SU-DHL-6 (cell line): ENCODE data around the gene ADH5.

Experiments
- H2AFZ ChIP-seq: fragments of 200-600 bp; sonication (generic); 2 replicates; pipeline ENCODE4 v1.6.1; 2014; ENCODE audit warnings: low read depth, mild to moderate bottlenecking, moderate library complexity, mixed read lengths, antibody characterized with exemption, low read length; ENCODE audit not compliant: severe bottlenecking
- H3F3A ChIP-seq: fragments of 200-600 bp; shearing (Covaris generic); 2 replicates; pipeline ENCODE4 v1.6.0; 2016; ENCODE audit warnings: antibody characterized with exemption, mild to moderate bottlenecking; ENCODE audit not compliant: insufficient read depth
- H3K27ac ChIP-seq: fragments of 200-600 bp; sonication (generic); 2 replicates; pipeline ENCODE4 v1.5.1; 2016; ENCODE audit warnings: low read depth, mild to moderate bottlenecking, low read length, moderate library complexity, mixed read lengths
- H3K27me3 ChIP-seq: fragments of 200-600 bp; sonication (generic), shearing (Covaris generic); 2 replicates; pipeline ENCODE4 v1.6.0; 2014; ENCODE audit warnings: mild to moderate bottlenecking, low read length
- H3K36me3 ChIP-seq: fragments of 200-600 bp; sonication (generic); 2 replicates; pipeline ENCODE4 v1.6.1; 2014; ENCODE audit warnings: mild to moderate bottlenecking, low read length, mixed read lengths
- H3K4me2 ChIP-seq: fragments of 300-600, 200-600 bp; shearing (Covaris generic), sonication (generic); 2 replicates; pipeline ENCODE4 v1.6.0; 2014; ENCODE audit warnings: low read length, low read depth, mild to moderate bottlenecking; ENCODE audit not compliant: poor library complexity, severe bottlenecking
- H3K4me3 ChIP-seq: fragments of 200-600 bp; sonication (generic); 2 replicates; pipeline ENCODE4 v1.5.1; 2014; ENCODE audit warnings: antibody characterized with exemption, low read length, mild to moderate bottlenecking, mixed read lengths; ENCODE audit not compliant: insufficient read depth, poor library complexity, severe bottlenecking
- H3K79me2 ChIP-seq: fragments of 200-600 bp; sonication (generic); 2 replicates; pipeline ENCODE4 v1.6.1; 2014; ENCODE audit warnings: mild to moderate bottlenecking, low read length, moderate library complexity; ENCODE audit not compliant: insufficient read depth
- H3K9ac ChIP-seq: fragments of 200-600 bp; sonication (generic); 2 replicates; pipeline ENCODE4 v1.7.0; 2014; ENCODE audit warnings: mild to moderate bottlenecking, low read length
- H3K9me2 ChIP-seq: fragments of 200-600 bp; sonication (generic); replicated peaks from 2 replicates; pipeline ENCODE4 v1.6.1; 2014; ENCODE audit warnings: low read length; ENCODE audit not compliant: insufficient read depth
- H3K9me3 ChIP-seq: fragments of 200-600 bp; sonication (generic); 2 replicates; pipeline ENCODE4 v1.6.1; 2014; ENCODE audit warnings: low read length, mixed read lengths; ENCODE audit not compliant: insufficient read depth
- H4K20me1 ChIP-seq: fragments of 200-600 bp; sonication (generic); 2 replicates; pipeline ENCODE4 v1.6.1; 2014; ENCODE audit warnings: low read depth, mild to moderate bottlenecking, antibody characterized with exemption, low read length, moderate library complexity, mixed read lengths
- EZH2phosphoT487 ChIP-seq: fragments of 200-600 bp; sonication (generic), shearing (Covaris generic); conservative IDR thresholded peaks from 2 replicates; pipeline ENCODE4 v1.6.1; 2018; ENCODE audit warnings: mild to moderate bottlenecking, antibody characterized with exemption, low read length, moderate library complexity, mixed read lengths
- TF ChIP-seq, protein P1 (sequence below): fragments of 200-600 bp; sonication (generic); IDR thresholded peaks from one replicate; pipeline ENCODE4 v1.5.1; 2017; ENCODE audit warnings: antibody characterized with exemption, mild to moderate bottlenecking, low read length, moderate library complexity; ENCODE audit not compliant: insufficient read depth, poor library complexity, severe bottlenecking

The ADH5 gene

DNA sequence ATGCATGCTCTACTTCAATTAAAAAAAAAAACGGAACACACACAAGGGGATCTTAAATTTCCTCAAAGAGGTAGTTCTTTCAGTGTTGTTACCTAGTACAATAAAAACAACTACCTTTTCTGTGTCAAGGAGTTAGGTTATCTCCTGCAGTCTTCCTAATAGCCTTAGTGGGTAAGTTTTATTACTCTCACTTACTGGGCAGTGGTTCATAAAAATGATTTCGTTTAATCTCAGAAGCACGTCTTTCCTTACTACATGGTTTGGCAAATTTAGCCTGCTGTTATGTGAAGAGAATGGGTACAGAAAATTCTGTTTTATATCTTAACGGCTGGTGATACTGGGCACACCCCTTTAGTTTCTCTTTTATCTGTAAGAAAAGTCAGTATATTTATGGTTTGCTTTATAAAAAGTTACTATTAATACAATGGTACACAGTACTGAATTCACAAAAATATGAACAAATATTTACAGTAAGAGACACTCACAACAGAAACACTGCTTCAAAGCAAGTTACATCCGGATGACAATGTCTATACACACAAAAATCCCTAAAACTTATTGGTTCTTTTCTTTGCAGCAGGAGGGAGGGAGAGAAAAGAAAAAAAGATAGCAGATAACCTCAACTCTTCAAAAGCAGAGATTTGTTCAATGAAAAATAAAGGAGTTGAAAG, 8.8 kb downstream of the ADH5 start:
- Histone ChIP-seq H3K27ac (no peak overlapping the region), H3K9ac (no peak overlapping the region), H3K79me2 (no peaks in the 10 kb centered on the region), H3K9me2 (no peaks in the 10 kb centered on the region), H3K27me3 (no peaks in the 10 kb centered on the region), H3F3A (no peaks in the 10 kb centered on the region), H3K4me3 (no peak overlapping the region), H3K36me3 (no peaks in the 10 kb centered on the region), H3K9me3 (no peaks in the 10 kb centered on the region), H3K4me2 (no peak overlapping the region), H4K20me1 (no peaks in the 10 kb centered on the region), H2AFZ (no peak overlapping the region)
- no peak for TF ChIP-seq EZH2phosphoT487
- TF ChIP-seq, protein P1, sequence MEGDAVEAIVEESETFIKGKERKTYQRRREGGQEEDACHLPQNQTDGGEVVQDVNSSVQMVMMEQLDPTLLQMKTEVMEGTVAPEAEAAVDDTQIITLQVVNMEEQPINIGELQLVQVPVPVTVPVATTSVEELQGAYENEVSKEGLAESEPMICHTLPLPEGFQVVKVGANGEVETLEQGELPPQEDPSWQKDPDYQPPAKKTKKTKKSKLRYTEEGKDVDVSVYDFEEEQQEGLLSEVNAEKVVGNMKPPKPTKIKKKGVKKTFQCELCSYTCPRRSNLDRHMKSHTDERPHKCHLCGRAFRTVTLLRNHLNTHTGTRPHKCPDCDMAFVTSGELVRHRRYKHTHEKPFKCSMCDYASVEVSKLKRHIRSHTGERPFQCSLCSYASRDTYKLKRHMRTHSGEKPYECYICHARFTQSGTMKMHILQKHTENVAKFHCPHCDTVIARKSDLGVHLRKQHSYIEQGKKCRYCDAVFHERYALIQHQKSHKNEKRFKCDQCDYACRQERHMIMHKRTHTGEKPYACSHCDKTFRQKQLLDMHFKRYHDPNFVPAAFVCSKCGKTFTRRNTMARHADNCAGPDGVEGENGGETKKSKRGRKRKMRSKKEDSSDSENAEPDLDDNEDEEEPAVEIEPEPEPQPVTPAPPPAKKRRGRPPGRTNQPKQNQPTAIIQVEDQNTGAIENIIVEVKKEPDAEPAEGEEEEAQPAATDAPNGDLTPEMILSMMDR: no peak

DNA sequence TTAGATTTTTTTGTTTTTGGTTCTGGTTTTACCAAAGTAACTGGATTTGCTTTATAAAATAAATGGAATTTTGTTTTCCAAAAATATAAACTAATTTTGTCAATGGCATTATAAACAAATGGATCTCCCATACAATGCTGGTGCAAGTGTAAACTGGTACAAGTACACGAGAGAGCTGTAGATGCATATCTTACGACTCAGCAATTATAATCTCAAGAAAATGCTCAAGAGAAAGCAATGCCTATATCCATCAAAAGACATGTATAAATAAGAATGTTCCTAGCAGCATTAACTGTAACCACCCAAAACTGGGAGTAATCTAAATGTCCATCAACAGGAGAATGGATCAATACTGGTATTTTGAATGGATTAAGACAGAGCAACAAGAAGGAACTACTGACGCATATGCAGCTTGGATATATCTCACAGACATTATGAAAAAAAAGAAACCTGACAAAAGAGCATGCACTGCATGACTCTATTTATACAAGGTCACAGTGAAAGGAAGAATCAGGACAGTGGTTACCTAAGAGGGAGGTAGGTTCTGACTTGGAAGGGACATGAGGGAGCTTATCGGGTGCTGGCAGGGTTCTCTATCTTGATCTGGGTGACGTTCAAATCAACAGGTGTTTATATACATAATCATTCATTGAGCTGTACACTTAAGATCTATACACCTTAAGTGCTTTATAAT, 9.5 kb downstream of the ADH5 start:
- Histone ChIP-seq H3K79me2 (no peaks in the 10 kb centered on the region), H4K20me1 (no peaks in the 10 kb centered on the region), H3K27ac (no peak overlapping the region), H3K9ac (no peak overlapping the region), H3K9me2 (no peaks in the 10 kb centered on the region), H3K4me2 (no peak overlapping the region), H2AFZ (no peak overlapping the region), H3K27me3 (no peaks in the 10 kb centered on the region), H3K9me3 (no peaks in the 10 kb centered on the region), H3F3A (no peaks in the 10 kb centered on the region), H3K4me3 (no peak overlapping the region), H3K36me3 (no peaks in the 10 kb centered on the region)
- TF ChIP-seq, protein P1: no peak
- no peak for TF ChIP-seq EZH2phosphoT487

DNA sequence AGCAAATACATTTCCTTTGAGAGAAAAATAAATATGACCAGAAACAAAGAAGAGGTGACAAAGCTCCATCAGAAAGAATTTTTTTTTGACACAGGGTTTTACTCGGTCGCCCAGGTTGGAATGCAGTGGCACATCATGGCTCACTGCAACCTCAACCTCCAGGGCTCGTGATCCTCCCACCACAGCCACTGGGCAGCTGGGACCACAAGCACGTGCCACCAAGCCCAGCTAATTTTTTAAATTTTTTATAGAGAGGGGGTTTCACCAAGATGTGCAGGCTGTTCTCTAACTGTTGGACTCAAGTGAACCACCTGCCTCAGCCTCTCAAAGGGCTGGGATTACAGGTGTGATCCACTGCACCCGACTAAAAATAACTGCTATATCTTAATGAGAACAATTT, 10.3 kb downstream of the ADH5 start:
- Histone ChIP-seq H3K27me3 (no peaks in the 10 kb centered on the region), H3F3A (no peaks in the 10 kb centered on the region), H3K79me2 (no peaks in the 10 kb centered on the region), H3K27ac (no peak overlapping the region), H3K4me3 (no peak overlapping the region), H3K9ac (no peak overlapping the region), H3K4me2 (no peak overlapping the region), H2AFZ (no peak overlapping the region), H3K36me3 (no peaks in the 10 kb centered on the region), H3K9me3 (no peaks in the 10 kb centered on the region), H4K20me1 (no peaks in the 10 kb centered on the region), H3K9me2 (no peaks in the 10 kb centered on the region)
- TF ChIP-seq EZH2phosphoT487: no peak
- TF ChIP-seq, protein P1: no peak
